Measurements from ENCODE around the gene ANKRD12. TPM values are rescaled to one million over a fixed set of nuclear protein-coding genes. Genes with fewer than 3 reads are reported as not detected.

Gene ANKRD12
- total and polyA plus RNA-seq, 10 of the 15 experiments (the other 5 are each of a cell fraction or from before 2014, with no cell fraction given) = 5.9 to 45.7 (median 20.2) TPM

- TF ChIP-seq CUX1 (IDR thresholded peaks at IDR 0.05; ENCODE audit: insufficient replicate concordance, low read depth, low read length) (no peak), JUND (IDR thresholded peaks at IDR 0.05; ENCODE audit: low read depth, low read length) (peak; percentile 98), ETV6 (conservative IDR thresholded peaks at IDR 0.05 in 1 of 2, IDR thresholded peaks at IDR 0.05 in 1 of 2; ENCODE audit: borderline replicate concordance in 1 of 2, low read depth in 1 of 2) (0 out of 4 replicates have a peak, but pooled peaks of 1 of the 2 experiments have one; percentile 8), RAD21 (IDR thresholded peaks at IDR 0.05; ENCODE audit: insufficient read depth, low read depth, low read length) (no peak), SIN3A (IDR thresholded peaks at IDR 0.05; ENCODE audit: low read depth, low read length) (0 out of 2 replicates have a peak, but pooled peaks have one; percentile 31), ZBED1 (IDR thresholded peaks at IDR 0.05; ENCODE audit: borderline replicate concordance) (no peak), IKZF2 (IDR thresholded peaks at IDR 0.05) (peak; percentile 5 to 47; a peak in 1 of 4 replicates), SREBF1 (IDR thresholded peaks at IDR 0.05; ENCODE audit: low read length) (peak; percentile 90), ZNF274 (IDR thresholded peaks at IDR 0.05; ENCODE audit: insufficient read depth, insufficient read length) (no peak), HCFC1 (IDR thresholded peaks at IDR 0.05; ENCODE audit: low read length) (peak; percentile 43; the same call in 1 of the 2 replicates), MYB (IDR thresholded peaks at IDR 0.05; ENCODE audit: borderline replicate concordance, low read depth, low read length) (no peak)
These were observed at the start of gene ANKRD12 (continued) for GRCh38 chr18:9136315-9137155.

Measured in GM12878 (cell line).